Lung (tissue), 12 donors: Measurements from ENCODE around the gene IFT25. TPM values are rescaled to one million over a fixed set of nuclear protein-coding genes. Genes with fewer than 3 reads are reported as not detected.

ENCODE experiments used
- ATAC-seq: fragments of 200-7000 bp; cut with Tn5 transposase; one replicate; pipeline ENCODE4 v1.9.1; 2020; ENCODE audit warnings: moderate number of reproducible peaks; ENCODE audit not compliant: insufficient read depth, low FRiP score
- DNase-seq, 3 donors: peaks; one replicate each; pipeline ENCODE4 v3.0.0-alpha.2; 2013 to 2017
- H3K27ac ChIP-seq, 2 donors: one replicate each; pipeline ENCODE4 v1.5.1; 2013; ENCODE audit warnings: mild to moderate bottlenecking in 2 of 2, moderate library complexity in 2 of 2, control low read depth in 1 of 2, inconsistent platforms in 1 of 2, low read depth in 1 of 2, low read length in 1 of 2
- H3K27me3 ChIP-seq, 3 donors: one replicate each; pipeline ENCODE4 v1.5.1; 2013; ENCODE audit warnings: low read length in 2 of 3; ENCODE audit not compliant: control insufficient read depth in 3 of 3, insufficient read depth in 3 of 3
- H3K36me3 ChIP-seq, 4 donors: one replicate each; pipeline ENCODE4 v1.5.1; 2013; ENCODE audit warnings: low read length in 4 of 4, mild to moderate bottlenecking in 1 of 4, moderate library complexity in 1 of 4; ENCODE audit not compliant: control insufficient read depth in 4 of 4, insufficient read depth in 4 of 4
- H3K4me1 ChIP-seq, 5 donors: one replicate each; pipeline ENCODE4 v1.5.1; 2013; ENCODE audit warnings: low read length in 5 of 5, mild to moderate bottlenecking in 2 of 5, moderate library complexity in 1 of 5; ENCODE audit not compliant: control insufficient read depth in 5 of 5, insufficient read depth in 5 of 5
- H3K4me3 ChIP-seq: one replicate; pipeline ENCODE4 v1.5.1; 2013; ENCODE audit warnings: mild to moderate bottlenecking, control low read depth, moderate library complexity
- H3K9ac ChIP-seq, 2 donors: one replicate each; pipeline ENCODE4 v1.5.1; 2013; ENCODE audit warnings: low read length in 2 of 2, control low read depth in 1 of 2; ENCODE audit not compliant: insufficient read depth in 1 of 2
- H3K9me3 ChIP-seq, 4 donors: one replicate each; pipeline ENCODE4 v1.5.1; 2013; ENCODE audit warnings: low read length in 3 of 4, mild to moderate bottlenecking in 1 of 4, moderate library complexity in 1 of 4; ENCODE audit not compliant: control insufficient read depth in 4 of 4, insufficient read depth in 3 of 4
- WGBS, 2 donors: extraction: QIAGEN DNeasy Blood & Tissue Kit; methylation state at CpG; one replicate each; pipeline ENCODE4 v1.1.7; 2013; 5-methylcytosine and 5-hydroxymethylcytosine counted together
- polyA plus RNA-seq, 2 donors: library from polyadenylated mRNA; stranded (reverse); fragments of 200-250 nt; gene quantifications; one replicate each; pipeline ENCODE4 v1.2.1, GENCODE V29; 2013
- total RNA-seq, 2 donors: library from RNA; depleted of rRNA in 1 of 2; stranded (reverse); fragments of >200 nt in 1 of 2; gene quantifications; one replicate each; pipeline ENCODE4 v1.2.1, GENCODE V29; 2014 to 2021
- TF ChIP-seq, protein P1 (sequence below): IDR thresholded peaks from 2 replicates; pipeline ENCODE4 v1.5.1; 2012; ENCODE audit warnings: mild to moderate bottlenecking; ENCODE audit errors: control extremely low read depth, extremely low read depth
- donor health status: control.
- donor health status: control.
- donor health status: Bipolar disorder and iron deficiency.
- donor health status: healthy.
- donor health status: DM: yes; HTN: yes; CAD: no.

The IFT25 gene
- total and polyA plus RNA-seq, 4 donors, result 18.2 to 46.1 (median 31.6) TPM

DNA sequence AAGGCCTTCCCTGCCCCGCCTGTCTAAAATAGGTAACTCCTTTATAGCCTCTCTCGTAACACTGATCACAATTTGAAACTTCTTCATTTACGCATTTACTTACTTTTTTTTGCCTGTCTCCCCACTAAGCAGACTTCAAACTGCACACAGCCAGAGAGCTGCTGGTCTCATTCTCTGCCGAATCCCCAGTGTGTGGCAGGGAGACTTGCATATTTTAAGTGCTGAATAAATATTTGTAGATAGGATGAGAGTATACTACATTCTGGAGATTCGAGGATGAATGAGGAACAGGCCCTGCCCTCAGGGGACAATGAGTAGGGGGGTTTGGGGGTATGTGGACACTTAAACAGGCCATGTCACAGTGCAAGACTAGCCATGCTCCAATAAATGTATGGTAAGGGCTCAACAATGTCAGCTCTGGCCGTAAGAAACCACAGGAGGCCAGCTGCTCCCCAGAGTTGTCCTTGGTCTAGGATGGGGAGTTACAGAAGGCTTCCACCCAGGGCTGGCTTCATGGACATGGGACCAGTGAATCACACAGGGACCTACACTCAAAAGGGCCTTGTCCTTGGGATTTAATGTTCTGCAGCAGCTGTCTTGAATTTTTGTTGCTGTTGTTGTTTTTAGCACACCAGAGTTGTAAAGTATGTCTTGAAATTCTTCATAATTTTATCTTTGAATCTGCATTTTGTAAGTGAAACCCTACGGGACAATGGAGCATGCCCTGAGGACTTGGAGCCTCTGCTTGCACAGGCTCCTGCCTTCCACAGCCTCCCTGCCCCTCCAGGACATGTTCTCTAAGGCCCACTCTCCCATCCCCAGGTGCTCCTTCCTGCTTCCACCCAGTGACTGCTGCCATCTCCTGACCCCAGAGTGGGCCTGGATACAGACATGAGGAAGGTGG lies 43.0 kb downstream of the IFT25 start:
- TF ChIP-seq, protein P1, sequence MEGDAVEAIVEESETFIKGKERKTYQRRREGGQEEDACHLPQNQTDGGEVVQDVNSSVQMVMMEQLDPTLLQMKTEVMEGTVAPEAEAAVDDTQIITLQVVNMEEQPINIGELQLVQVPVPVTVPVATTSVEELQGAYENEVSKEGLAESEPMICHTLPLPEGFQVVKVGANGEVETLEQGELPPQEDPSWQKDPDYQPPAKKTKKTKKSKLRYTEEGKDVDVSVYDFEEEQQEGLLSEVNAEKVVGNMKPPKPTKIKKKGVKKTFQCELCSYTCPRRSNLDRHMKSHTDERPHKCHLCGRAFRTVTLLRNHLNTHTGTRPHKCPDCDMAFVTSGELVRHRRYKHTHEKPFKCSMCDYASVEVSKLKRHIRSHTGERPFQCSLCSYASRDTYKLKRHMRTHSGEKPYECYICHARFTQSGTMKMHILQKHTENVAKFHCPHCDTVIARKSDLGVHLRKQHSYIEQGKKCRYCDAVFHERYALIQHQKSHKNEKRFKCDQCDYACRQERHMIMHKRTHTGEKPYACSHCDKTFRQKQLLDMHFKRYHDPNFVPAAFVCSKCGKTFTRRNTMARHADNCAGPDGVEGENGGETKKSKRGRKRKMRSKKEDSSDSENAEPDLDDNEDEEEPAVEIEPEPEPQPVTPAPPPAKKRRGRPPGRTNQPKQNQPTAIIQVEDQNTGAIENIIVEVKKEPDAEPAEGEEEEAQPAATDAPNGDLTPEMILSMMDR, result no peak
- H3K4me1 ChIP-seq, result peaks cover 0 to 12% (median 8%) of the 10 kb centered on the region in 5 donors

GRCh38 chr1:53899708-53900107 lies 45.8 kb downstream of the IFT25 start:
- TF ChIP-seq, protein P1, result no peak
- H3K9ac ChIP-seq, result no peak overlapping the region
- H3K27ac ChIP-seq, result no peak overlapping the region
- no peak for ATAC-seq
- no peak for DNase-seq
- no peaks in the 10 kb centered on the region for H3K36me3 ChIP-seq
- WGBS, 2 donors, result 94 to 95% methylated on average over 3 of the region's 3 CpGs
- H3K27me3 ChIP-seq, result no peaks in the 10 kb centered on the region
- H3K9me3 ChIP-seq, result peaks cover 0 to 2% (median 0%) of the 10 kb centered on the region in 4 donors
- no peak overlapping the region for H3K4me3 ChIP-seq
- peaks cover 0 to 12% (median 8%) of the 10 kb centered on the region in 5 donors for H3K4me1 ChIP-seq

More for the DNA sequence above, 43.0 kb downstream of the IFT25 start:
- H3K27me3 ChIP-seq, result no peaks in the 10 kb centered on the region
- DNase-seq (no peak), ATAC-seq (no peak)
- peaks cover 0 to 2% (median 0%) of the 10 kb centered on the region in 4 donors for H3K9me3 ChIP-seq
- no peak overlapping the region for H3K27ac ChIP-seq
- no peak overlapping the region for H3K9ac ChIP-seq
- WGBS, 2 donors, result 68 to 82% methylated on average over 7 of the region's 7 CpGs
- no peaks in the 10 kb centered on the region for H3K36me3 ChIP-seq
- H3K4me3 ChIP-seq, result no peak overlapping the region

GRCh38 chr1:53899206-53899628 lies 46.3 kb downstream of the IFT25 start:
- H3K4me1 ChIP-seq, result peaks cover 0 to 12% (median 8%) of the 10 kb centered on the region in 5 donors
- WGBS, 2 donors, result 15 to 21% methylated on average over 2 of the region's 2 CpGs
- no peaks in the 10 kb centered on the region for H3K27me3 ChIP-seq
- no peak overlapping the region for H3K9ac ChIP-seq
- ATAC-seq, result no peak
- TF ChIP-seq, protein P1, result no peak
- peaks cover 0 to 2% (median 0%) of the 10 kb centered on the region in 4 donors for H3K9me3 ChIP-seq
- H3K4me3 ChIP-seq, result no peak overlapping the region
- DNase-seq, result peak in 2 of 3 donors; percentile 56 to 74
- no peak overlapping the region for H3K27ac ChIP-seq
- H3K36me3 ChIP-seq, result no peaks in the 10 kb centered on the region
